B cell (primary cell): ENCODE results near the gene RALGAPB. TPM values are rescaled to one million over a fixed set of nuclear protein-coding genes. Genes with fewer than 3 reads are reported as not detected.
"Not testable (repeated sequence)": the region's sequence is repeated elsewhere in the genome, so short reads cannot be mapped to it uniquely, and the experiment has no call there.

Experiments
- ATAC-seq: fragments of 200-7000 bp; cut with Tn5 transposase; one replicate; pipeline ENCODE4 v1.10.0; 2021; ENCODE audit warnings: low read depth, mild to moderate bottlenecking, moderate number of reproducible peaks, moderate library complexity
- CTCF ChIA-PET: fragments of 350-600 bp; sonication (Branson Sonifier 250); formaldehyde crosslinking; loops from one replicate; lab custom pipeline; 2021; ENCODE audit warnings: antibody characterized with exemption, inconsistent platforms; lab: Charles Lee
- POLR2A ChIA-PET: fragments of 350-600 bp; sonication (Branson Sonifier 250); formaldehyde crosslinking; loops from one replicate; lab custom pipeline; 2021; ENCODE audit warnings: antibody characterized with exemption; lab: Charles Lee
- DNase-seq: peaks from one replicate; pipeline ENCODE4 v3.0.0; 2013
- H2AFZ ChIP-seq: 2 replicates; pipeline ENCODE4 v1.6.1; 2012; ENCODE audit warnings: mild to moderate bottlenecking, low read depth, low read length; ENCODE audit not compliant: insufficient read depth, poor library complexity, severe bottlenecking
- H3K27ac ChIP-seq, 2 donors: 1 replicate in 1 of 2; 2 replicates in 1 of 2; pipeline ENCODE4 v1.5.1; 2012 to 2013; ENCODE audit warnings: low read length in 2 of 2, mild to moderate bottlenecking in 2 of 2, moderate library complexity in 1 of 2
- H3K27me3 ChIP-seq, 4 experiments: fragments of 200-600 bp in 1 of 4; sonication (generic) in 1 of 4; replicated peaks in 1 of 4; 1 replicate in 2 of 4; 2 replicates in 2 of 4; pipeline versions ENCODE4 v1.6.1 to v1.7.0; 2013 to 2016; ENCODE audit warnings: low read length in 3 of 4, mild to moderate bottlenecking in 2 of 4, mixed read lengths in 1 of 4, moderate library complexity in 1 of 4; ENCODE audit not compliant: insufficient read depth in 4 of 4, control insufficient read depth in 3 of 4; ENCODE audit errors: control extremely low read depth in 1 of 4
- H3K36me3 ChIP-seq, 2 experiments: replicated peaks in 1 of 2; 1 replicate in 1 of 2; 2 replicates in 1 of 2; pipeline versions ENCODE4 v1.6.1 to v1.7.1; 2013; ENCODE audit warnings: low read length in 1 of 2; ENCODE audit not compliant: insufficient read depth in 2 of 2, control insufficient read depth in 1 of 2; ENCODE audit errors: control extremely low read depth in 1 of 2, extremely low read depth in 1 of 2
- H3K4me1 ChIP-seq, 2 donors: fragments of 200-600 bp in 1 of 2; sonication (generic) in 1 of 2; 1 replicate in 1 of 2; 2 replicates in 1 of 2; pipeline versions ENCODE4 v1.5.1 to v1.6.1; 2013 to 2017; ENCODE audit warnings: low read length in 2 of 2; ENCODE audit not compliant: control insufficient read depth in 2 of 2, insufficient read depth in 2 of 2
- H3K4me2 ChIP-seq: replicated peaks from 2 replicates; pipeline ENCODE3; 2012; ENCODE audit warnings: mild to moderate bottlenecking, low read depth, low read length; ENCODE audit not compliant: poor library complexity, severe bottlenecking
- H3K4me3 ChIP-seq, 5 experiments: fragments of 200-600 bp in 1 of 5; sonication (generic) in 1 of 5; 1 replicate in 3 of 5; 2 replicates in 2 of 5; pipeline versions ENCODE4 v1.5.1 to v1.7.0; 2011 to 2016; ENCODE audit warnings: low read length in 4 of 5, mild to moderate bottlenecking in 4 of 5, low read depth in 2 of 5, control low read depth in 1 of 5, moderate library complexity in 1 of 5; ENCODE audit not compliant: insufficient read depth in 1 of 5; ENCODE audit errors: control extremely low read depth in 1 of 5, extremely low read depth in 1 of 5
- H3K79me2 ChIP-seq: fragments of 200-600 bp; sonication (generic); one replicate; pipeline ENCODE4 v1.6.0; 2016; ENCODE audit warnings: low read length; ENCODE audit not compliant: control insufficient read depth, insufficient read depth
- H3K9ac ChIP-seq: fragments of 200-600 bp; sonication (generic); 2 replicates; pipeline ENCODE4 v1.6.1; 2017; ENCODE audit warnings: mild to moderate bottlenecking, low read length, moderate library complexity
- H3K9me3 ChIP-seq, 3 donors: one replicate each; pipeline versions ENCODE4 v1.6.1 to v1.7.1; 2013; ENCODE audit warnings: low read length in 2 of 3; ENCODE audit not compliant: control insufficient read depth in 2 of 3, insufficient read depth in 1 of 3; ENCODE audit errors: control extremely low read depth in 1 of 3
- H4K20me1 ChIP-seq: 2 replicates; pipeline ENCODE4 v1.6.0; 2012; ENCODE audit warnings: mild to moderate bottlenecking, low read length; ENCODE audit not compliant: insufficient read depth, control insufficient read depth, poor library complexity, severe bottlenecking
- H3K27ac Mint-ChIP-seq: one replicate; pipeline ENCODE4 v1.8.0; 2021; ENCODE audit warnings: mixed read lengths
- H3K27me3 Mint-ChIP-seq: one replicate; pipeline ENCODE4 v1.8.0; 2021; ENCODE audit warnings: mixed read lengths
- H3K4me1 Mint-ChIP-seq: one replicate; pipeline ENCODE4 v1.8.0; 2021; ENCODE audit warnings: mixed read lengths
- H3K4me3 Mint-ChIP-seq: one replicate; pipeline ENCODE4 v1.8.0; 2021; ENCODE audit warnings: mixed read lengths
- H3K9me3 Mint-ChIP-seq: one replicate; pipeline ENCODE4 v1.8.0; 2022; ENCODE audit warnings: mixed read lengths; ENCODE audit not compliant: insufficient read depth
- EZH2 ChIP-seq: IDR thresholded peaks from 2 replicates; pipeline ENCODE4 v1.6.1; 2012; ENCODE audit warnings: borderline replicate concordance, low read depth, mild to moderate bottlenecking, moderate library complexity, low read length; ENCODE audit not compliant: insufficient read depth, poor library complexity, severe bottlenecking
- WGBS: methylation state at CpG from one replicate; pipeline ENCODE4 v1.1.5; 2013; ENCODE audit warnings: missing lambda C conversion rate; ENCODE audit not compliant: insufficient coverage; 5-methylcytosine and 5-hydroxymethylcytosine counted together
- intact Hi-C: fragments of 100-400 bp; cut with micrococcal nuclease; formaldehyde crosslinking; loops from one replicate; pipeline ENCODE4 v1.10.0; 2022
- polyA plus RNA-seq: library from polyadenylated mRNA; depleted of rRNA; stranded (reverse); fragments of >200 nt; gene quantifications from 2 replicates; pipeline ENCODE4 v1.2.3, GENCODE V29; 2012
- total RNA-seq, 2 donors: library from RNA; stranded (reverse); fragments of 120-200 nt in 1 of 2; gene quantifications; 1 replicate in 1 of 2; 2 replicates in 1 of 2; pipeline versions ENCODE4 v1.2.3 to v1.2.4, GENCODE V29; 2013 to 2022
- TF ChIP-seq, protein P1 (sequence below): fragments of 200-600 bp; IDR thresholded peaks from one replicate; pipeline ENCODE4 v1.8.0; 2022; ENCODE audit warnings: antibody characterized with exemption, mild to moderate bottlenecking

The RALGAPB gene
- total and polyA plus RNA-seq, 2 donors (not counting 1 experiment from before 2014, with no cell fraction given) = 15.0 to 58.3 TPM

DNA sequence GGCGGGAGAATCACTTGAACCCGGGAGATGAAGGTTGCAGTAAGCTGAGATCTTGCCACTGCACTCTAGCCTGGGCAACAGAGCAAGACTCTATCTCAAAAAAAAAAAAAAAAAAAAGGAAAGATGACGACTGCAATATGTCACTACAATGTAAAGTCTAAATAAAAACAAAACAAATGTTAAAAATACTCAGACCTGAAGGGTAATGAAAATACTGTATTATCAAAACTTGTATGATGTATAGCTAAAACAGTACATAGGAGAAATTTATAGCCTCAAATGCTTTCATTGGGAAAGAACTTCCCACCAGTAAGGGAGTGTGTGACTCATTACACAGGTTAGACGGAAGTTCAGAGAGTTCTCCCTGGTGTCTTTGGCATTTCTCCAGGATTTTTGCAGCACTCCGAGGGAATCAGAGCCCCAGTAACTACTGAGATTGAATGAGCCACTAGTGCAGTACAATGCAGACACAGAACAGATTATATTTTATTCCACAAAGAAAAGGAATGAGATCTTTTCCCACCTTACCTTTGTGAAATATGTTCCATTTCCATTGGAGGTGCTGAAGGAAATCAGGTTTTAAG is 12.5 kb upstream of the RALGAPB start:
- H3K9me3 Mint-ChIP-seq = no peaks in the 10 kb centered on the region
- DNase-seq = no peak
- H3K27ac Mint-ChIP-seq = no peak overlapping the region
- Histone ChIP-seq H3K4me1 (no peaks in the 10 kb centered on the region), H3K9me3 (no peaks in the 10 kb centered on the region), H3K27me3 (no peaks in the 10 kb centered on the region), H3K79me2 (no peaks in the 10 kb centered on the region), H3K4me2 (no peak overlapping the region), H3K9ac (no peak overlapping the region), H3K27ac (no peak overlapping the region), H2AFZ (no peak overlapping the region), H4K20me1 (no peaks in the 10 kb centered on the region), H3K4me3 (no peak overlapping the region), H3K36me3 (no peaks in the 10 kb centered on the region)
- no peak overlapping the region for H3K4me3 Mint-ChIP-seq
- POLR2A ChIA-PET = no interaction called here
- WGBS = 92% methylated on average over 2 of the region's 5 CpGs
- no peak for ATAC-seq
- H3K27me3 Mint-ChIP-seq = no peaks in the 10 kb centered on the region
- no peaks in the 10 kb centered on the region for H3K4me1 Mint-ChIP-seq
- intact Hi-C loops = no loop called here
- CTCF ChIA-PET = no interaction called here
- no peak for TF ChIP-seq EZH2
- TF ChIP-seq, protein P1, sequence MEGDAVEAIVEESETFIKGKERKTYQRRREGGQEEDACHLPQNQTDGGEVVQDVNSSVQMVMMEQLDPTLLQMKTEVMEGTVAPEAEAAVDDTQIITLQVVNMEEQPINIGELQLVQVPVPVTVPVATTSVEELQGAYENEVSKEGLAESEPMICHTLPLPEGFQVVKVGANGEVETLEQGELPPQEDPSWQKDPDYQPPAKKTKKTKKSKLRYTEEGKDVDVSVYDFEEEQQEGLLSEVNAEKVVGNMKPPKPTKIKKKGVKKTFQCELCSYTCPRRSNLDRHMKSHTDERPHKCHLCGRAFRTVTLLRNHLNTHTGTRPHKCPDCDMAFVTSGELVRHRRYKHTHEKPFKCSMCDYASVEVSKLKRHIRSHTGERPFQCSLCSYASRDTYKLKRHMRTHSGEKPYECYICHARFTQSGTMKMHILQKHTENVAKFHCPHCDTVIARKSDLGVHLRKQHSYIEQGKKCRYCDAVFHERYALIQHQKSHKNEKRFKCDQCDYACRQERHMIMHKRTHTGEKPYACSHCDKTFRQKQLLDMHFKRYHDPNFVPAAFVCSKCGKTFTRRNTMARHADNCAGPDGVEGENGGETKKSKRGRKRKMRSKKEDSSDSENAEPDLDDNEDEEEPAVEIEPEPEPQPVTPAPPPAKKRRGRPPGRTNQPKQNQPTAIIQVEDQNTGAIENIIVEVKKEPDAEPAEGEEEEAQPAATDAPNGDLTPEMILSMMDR = no peak

DNA sequence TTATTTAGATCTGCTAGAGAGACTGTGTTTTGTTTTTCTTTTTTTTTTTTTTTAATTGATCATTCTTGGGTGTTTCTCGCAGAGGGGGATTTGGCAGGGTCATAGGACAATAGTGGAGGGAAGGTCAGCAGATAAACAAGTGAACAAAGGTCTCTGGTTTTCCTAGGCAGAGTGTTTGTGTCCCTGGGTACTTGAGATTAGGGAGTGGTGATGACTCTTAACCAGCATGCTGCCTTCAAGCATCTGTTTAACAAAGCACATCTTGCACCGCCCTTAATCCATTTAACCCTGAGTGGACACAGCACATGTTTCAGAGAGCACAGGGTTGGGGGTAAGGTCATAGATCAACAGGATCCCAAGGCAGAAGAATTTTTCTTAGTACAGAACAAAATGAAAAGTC is 12.0 kb upstream of the RALGAPB start:
- H3K9ac ChIP-seq, H4K20me1 ChIP-seq, H3K4me3 Mint-ChIP-seq, intact Hi-C loops, POLR2A ChIA-PET, H3K4me2 ChIP-seq, H3K27me3 ChIP-seq, H3K4me1 ChIP-seq, CTCF ChIA-PET, H3K27me3 Mint-ChIP-seq, ATAC-seq, H3K27ac Mint-ChIP-seq, H3K9me3 ChIP-seq, H3K9me3 Mint-ChIP-seq, H3K4me3 ChIP-seq, H3K79me2 ChIP-seq, H2AFZ ChIP-seq, H3K27ac ChIP-seq, H3K36me3 ChIP-seq, DNase-seq, H3K4me1 Mint-ChIP-seq: not testable (repeated sequence)
- WGBS = no CpG with 5 or more reads among the region's 2 CpGs

DNA sequence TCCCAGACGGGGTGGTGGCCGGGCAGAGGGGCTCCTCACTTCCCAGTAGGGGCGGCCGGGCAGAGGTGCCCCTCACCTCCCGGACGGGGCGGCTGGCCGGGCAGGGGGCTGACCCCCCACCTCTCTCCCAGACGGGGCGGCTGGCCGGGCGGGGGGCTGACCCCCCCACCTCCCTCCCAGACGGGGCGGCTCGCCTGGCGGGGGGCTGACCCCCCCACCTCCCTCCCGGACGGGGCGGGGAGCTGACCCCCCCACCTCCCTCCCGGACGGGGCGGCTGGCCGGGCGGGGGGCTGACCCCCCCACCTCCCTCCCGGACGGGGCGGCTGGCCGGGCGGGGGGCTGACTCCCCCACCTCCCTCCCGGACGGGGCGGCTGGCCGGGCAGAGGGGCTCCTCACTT is 11.5 kb upstream of the RALGAPB start:
- H3K4me3 ChIP-seq, H3K79me2 ChIP-seq, POLR2A ChIA-PET, H3K9me3 ChIP-seq, H3K36me3 ChIP-seq, H3K9ac ChIP-seq, H3K4me1 ChIP-seq, DNase-seq, CTCF ChIA-PET, H3K27me3 ChIP-seq, H3K4me2 ChIP-seq, H4K20me1 ChIP-seq, H3K9me3 Mint-ChIP-seq, H3K27ac ChIP-seq, H3K4me1 Mint-ChIP-seq, H3K27ac Mint-ChIP-seq, intact Hi-C loops, H2AFZ ChIP-seq, H3K27me3 Mint-ChIP-seq, H3K4me3 Mint-ChIP-seq, ATAC-seq: not testable (repeated sequence)
- no CpG with 5 or more reads among the region's 33 CpGs for WGBS
